Measurements from ENCODE around the gene ERI3. TPM values are rescaled to one million over a fixed set of nuclear protein-coding genes. Genes with fewer than 3 reads are reported as not detected.

The ERI3 gene
- total RNA-seq, 1 donor from 2014 or later = 79.5 TPM

- no peak for FAIRE-seq
- peak in 1 of 2 donors; percentile 32 for DNase-seq (ENCODE audit: low spot score in 2 of 2)
These were observed 112.3 kb downstream of the ERI3 start for GRCh38 chr1:44242746-44243145.

GRCh38 chr1:44240802-44241671 is 114.0 kb downstream of the ERI3 start:
- no peak for DNase-seq (ENCODE audit: low spot score in 2 of 2)

GRCh38 chr1:44239961-44240371 is 115.1 kb downstream of the ERI3 start:
- peak in 1 of 2 donors; percentile 49 for DNase-seq (ENCODE audit: low spot score in 2 of 2)
- FAIRE-seq = no peak

More at GRCh38 chr1:44240802-44241671, 114.0 kb downstream of the ERI3 start:
- FAIRE-seq = no peak

DNA sequence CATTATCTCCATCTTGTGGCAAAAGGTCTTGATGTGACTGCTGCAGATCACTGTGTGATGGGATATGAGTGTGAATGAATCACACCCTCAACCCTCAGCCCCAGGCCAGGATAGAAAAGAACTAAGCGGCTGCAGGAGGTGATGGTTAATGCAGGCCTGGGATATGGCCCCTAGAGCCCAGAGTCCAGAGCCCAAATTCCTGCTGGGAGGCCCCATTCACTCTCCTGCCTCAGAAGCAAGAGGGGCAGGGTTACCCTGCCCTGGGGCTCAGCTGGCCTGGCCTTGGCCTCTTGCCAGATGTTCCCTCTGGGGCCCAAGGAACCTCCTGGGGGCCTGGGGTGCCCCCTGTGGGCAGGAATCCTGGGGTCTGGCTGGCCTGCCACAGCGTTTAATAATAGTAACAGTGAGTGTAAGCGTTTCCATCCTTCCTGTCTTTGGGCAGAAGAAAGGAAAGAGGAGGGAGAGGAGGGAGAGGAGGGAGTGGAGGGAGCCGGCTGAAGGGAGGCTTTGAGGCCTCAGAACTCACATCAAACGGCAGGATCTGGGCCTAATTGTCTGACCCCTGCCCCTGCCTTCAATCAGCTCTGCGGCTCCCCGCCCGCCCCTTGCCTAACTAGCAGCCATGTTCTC is 115.6 kb downstream of the ERI3 start:
- FAIRE-seq (no peak), DNase-seq (ENCODE audit: low spot score in 2 of 2) (no peak)

GRCh38 chr1:44238660-44239059 is 116.4 kb downstream of the ERI3 start:
- no peak for DNase-seq (ENCODE audit: low spot score in 2 of 2)

GRCh38 chr1:44237721-44238457 is 117.2 kb downstream of the ERI3 start:
- FAIRE-seq = no peak
- DNase-seq (ENCODE audit: low spot score in 2 of 2) = peak in 1 of 2 donors; percentile 46

More at GRCh38 chr1:44238660-44239059, 116.4 kb downstream of the ERI3 start:
- FAIRE-seq = no peak

DNA sequence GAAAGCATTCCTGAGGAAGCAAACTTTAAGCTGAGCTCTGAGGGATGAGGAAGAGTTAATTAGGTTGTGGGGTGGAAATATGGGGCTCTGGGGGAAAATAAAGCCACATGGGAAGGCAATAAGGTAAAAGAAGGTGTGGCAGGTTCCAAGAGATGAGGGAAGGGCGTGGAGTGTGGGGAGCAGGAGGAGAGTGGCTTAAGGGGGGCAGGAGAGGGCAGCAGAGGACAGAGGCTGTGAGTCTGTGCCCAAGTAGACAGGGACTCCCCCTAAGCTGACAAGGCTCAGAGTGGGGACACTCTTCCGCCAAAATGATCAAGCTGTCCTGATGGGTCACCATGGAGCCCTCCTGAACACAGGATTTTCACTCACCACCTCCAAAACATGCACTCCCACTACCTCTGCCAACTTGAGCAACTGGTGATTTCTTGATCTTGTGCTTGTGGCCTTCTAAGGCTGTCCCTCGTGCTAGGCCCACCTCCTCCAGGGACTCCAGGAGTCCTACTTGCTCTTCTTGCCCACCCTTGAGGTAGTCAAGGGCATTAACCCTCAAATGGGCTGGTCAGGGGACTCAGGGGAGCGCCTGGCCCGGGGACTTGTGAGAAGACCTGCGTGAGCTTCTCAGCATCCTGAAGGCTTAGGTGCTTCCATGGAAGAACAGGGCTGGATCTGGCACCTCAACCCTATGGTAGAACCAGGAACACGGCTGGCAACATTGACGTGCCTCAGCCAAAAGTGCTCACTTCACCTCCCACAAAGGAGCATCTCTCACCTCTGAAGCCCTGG is 118.4 kb downstream of the ERI3 start:
- FAIRE-seq (no peak), DNase-seq (ENCODE audit: low spot score in 2 of 2) (no peak)

- FAIRE-seq (no peak), DNase-seq (ENCODE audit: low spot score in 2 of 2) (no peak)
These were observed 119.2 kb downstream of the ERI3 start for GRCh38 chr1:44235808-44236207.

GRCh38 chr1:44233593-44233992 is 121.5 kb downstream of the ERI3 start:
- DNase-seq (ENCODE audit: low spot score in 2 of 2) = no peak
- FAIRE-seq = no peak

DNA sequence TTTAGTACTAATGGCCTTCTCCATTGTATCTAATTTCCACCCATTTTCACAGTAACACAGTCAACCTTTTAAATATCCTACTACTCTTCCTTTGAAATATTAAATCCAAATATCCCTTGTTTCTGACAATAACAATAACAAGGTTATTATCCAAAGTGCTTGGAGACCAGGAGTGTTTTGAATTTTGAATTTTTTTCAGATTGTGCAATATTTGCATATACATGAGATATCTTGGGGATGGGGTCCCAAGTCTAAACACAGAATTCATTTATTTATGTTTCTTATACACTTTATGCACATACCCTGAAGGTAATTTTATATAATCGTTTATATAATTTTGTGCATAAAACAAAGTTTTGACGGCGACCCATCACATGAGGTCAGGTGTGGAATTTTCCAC is 124.3 kb downstream of the ERI3 start:
- FAIRE-seq = no peak
- DNase-seq (ENCODE audit: low spot score in 2 of 2) = no peak

GRCh38 chr1:44229435-44230167 is 125.5 kb downstream of the ERI3 start:
- no peak for DNase-seq (ENCODE audit: low spot score in 2 of 2)

GRCh38 chr1:44228218-44228617 is 126.8 kb downstream of the ERI3 start:
- DNase-seq (ENCODE audit: low spot score in 2 of 2) (no peak), FAIRE-seq (no peak)

More at GRCh38 chr1:44229435-44230167, 125.5 kb downstream of the ERI3 start:
- no peak for FAIRE-seq

DNA sequence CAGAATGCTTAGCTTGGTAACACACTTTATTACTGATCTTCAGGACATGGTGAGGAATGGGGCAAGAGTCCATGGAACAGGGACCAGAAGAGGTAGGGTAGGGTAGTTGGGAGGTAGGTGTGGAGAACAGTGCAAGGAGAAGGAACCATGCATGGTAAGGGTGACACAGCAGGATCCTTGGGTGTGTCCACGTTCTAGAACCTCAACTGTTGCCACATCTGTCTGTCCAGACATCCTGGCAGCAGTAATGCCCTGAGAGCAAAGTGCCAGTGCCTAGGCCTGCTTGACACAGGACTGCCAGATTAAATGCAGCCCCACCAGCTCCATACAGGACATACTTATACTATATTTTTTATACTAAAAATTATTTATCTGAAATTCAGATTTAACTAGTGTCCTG is 127.8 kb downstream of the ERI3 start:
- FAIRE-seq = no peak
- DNase-seq (ENCODE audit: low spot score in 2 of 2) = no peak

GRCh38 chr1:44225761-44226160 is 129.3 kb downstream of the ERI3 start:
- no peak for FAIRE-seq
- DNase-seq (ENCODE audit: low spot score in 2 of 2) = no peak

DNA sequence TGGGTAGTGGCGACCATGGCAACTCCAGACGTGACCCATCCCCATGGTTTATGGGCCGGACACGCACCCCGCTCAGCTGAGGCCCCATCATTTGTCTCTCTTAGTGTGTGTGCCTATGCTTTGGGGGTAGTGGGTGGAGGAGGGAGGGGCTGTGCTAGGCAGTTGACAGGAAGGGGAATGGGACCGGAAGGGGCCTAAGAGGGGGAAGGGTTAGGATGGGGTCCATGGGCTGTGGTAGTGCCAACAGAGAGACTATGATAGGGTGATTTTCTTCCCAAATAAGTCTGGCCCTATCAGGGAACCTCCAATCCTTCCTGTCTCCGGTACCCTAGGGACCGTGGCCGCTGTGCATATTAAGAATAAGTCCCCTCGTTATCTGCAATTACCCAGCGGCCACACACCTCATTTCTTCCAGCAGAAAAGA is 131.9 kb downstream of the ERI3 start:
- FAIRE-seq (no peak), DNase-seq (ENCODE audit: low spot score in 2 of 2) (no peak)

- FAIRE-seq = no peak
- DNase-seq (ENCODE audit: low spot score in 2 of 2) = no peak
These were observed 132.5 kb downstream of the ERI3 start for GRCh38 chr1:44222397-44223186.

GRCh38 chr1:44221769-44222168 is 133.3 kb downstream of the ERI3 start:
- DNase-seq (ENCODE audit: low spot score in 2 of 2) = no peak
- no peak for FAIRE-seq

- DNase-seq (ENCODE audit: low spot score in 2 of 2) = no peak
- no peak for FAIRE-seq
These were observed 134.3 kb downstream of the ERI3 start for GRCh38 chr1:44220755-44221154.

Data from frontal cortex (tissue), 4 donors.